Astrocyte of the cerebellum (primary cell): Measurements from ENCODE around the gene MAP9.

Experiments used
- DNase-seq: peaks from one replicate; pipeline ENCODE4 v3.0.0-alpha.2; 2011; ENCODE audit warnings: low read depth
- H3K4me3 ChIP-seq: 2 replicates; pipeline ENCODE4 v1.5.1; 2011; ENCODE audit warnings: mild to moderate bottlenecking, low read depth, low read length, moderate library complexity
- in situ Hi-C: cut with HindIII; loops from 2 replicates; pipeline ENCODE4 v1.10.0; 2017; ENCODE audit warnings: low sequenced_read_pairs
- TF ChIP-seq, protein P1 (sequence below): IDR thresholded peaks from 2 replicates; pipeline ENCODE4 v1.5.1; 2012; ENCODE audit warnings: low read length, low read depth, moderate library complexity, mild to moderate bottlenecking; ENCODE audit errors: missing control alignments

MAP9 gene

DNA sequence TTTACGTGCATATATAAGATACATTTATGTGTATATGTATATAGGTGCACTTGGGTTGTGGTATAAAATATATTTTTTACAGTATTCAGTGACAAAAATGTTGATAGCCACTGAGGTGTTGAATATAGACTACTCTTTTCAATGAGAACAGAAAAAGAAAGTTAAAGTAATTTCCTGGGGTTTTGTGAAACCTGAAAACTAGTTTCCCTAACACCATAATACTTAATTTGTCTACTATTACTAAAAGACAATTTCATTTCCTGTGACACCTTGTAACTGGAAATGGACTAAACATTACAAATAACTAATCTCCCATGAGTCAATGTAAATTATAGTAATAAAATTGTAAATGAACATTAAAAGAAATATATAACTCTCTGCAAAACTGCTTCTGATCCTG lies 32.0 kb upstream of the MAP9 start:
- H3K4me3 ChIP-seq: no peak overlapping the region
- in situ Hi-C loops: no loop called here
- DNase-seq: no peak
- TF ChIP-seq, protein P1, sequence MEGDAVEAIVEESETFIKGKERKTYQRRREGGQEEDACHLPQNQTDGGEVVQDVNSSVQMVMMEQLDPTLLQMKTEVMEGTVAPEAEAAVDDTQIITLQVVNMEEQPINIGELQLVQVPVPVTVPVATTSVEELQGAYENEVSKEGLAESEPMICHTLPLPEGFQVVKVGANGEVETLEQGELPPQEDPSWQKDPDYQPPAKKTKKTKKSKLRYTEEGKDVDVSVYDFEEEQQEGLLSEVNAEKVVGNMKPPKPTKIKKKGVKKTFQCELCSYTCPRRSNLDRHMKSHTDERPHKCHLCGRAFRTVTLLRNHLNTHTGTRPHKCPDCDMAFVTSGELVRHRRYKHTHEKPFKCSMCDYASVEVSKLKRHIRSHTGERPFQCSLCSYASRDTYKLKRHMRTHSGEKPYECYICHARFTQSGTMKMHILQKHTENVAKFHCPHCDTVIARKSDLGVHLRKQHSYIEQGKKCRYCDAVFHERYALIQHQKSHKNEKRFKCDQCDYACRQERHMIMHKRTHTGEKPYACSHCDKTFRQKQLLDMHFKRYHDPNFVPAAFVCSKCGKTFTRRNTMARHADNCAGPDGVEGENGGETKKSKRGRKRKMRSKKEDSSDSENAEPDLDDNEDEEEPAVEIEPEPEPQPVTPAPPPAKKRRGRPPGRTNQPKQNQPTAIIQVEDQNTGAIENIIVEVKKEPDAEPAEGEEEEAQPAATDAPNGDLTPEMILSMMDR: no peak

DNA sequence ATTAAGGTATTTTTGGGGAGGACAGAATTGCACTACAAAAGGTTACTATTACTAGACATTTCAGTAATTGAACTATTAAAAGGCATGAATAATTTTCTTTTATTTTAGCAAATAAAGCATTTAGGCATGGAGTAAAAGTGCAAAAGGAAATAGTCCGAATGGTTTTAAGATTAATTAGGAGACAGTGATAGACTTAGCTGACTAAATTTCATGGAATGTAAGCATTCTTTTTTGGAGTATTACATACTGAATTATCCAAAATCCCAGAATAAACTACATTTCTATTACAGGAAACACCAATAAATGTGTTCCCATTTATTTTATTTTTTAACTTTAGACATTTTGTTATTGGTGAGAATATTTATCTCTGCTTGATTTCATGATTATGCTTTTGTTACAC lies 30.7 kb upstream of the MAP9 start:
- H3K4me3 ChIP-seq: no peak overlapping the region
- no peak for DNase-seq
- in situ Hi-C loops: no loop called here
- TF ChIP-seq, protein P1: no peak

DNA sequence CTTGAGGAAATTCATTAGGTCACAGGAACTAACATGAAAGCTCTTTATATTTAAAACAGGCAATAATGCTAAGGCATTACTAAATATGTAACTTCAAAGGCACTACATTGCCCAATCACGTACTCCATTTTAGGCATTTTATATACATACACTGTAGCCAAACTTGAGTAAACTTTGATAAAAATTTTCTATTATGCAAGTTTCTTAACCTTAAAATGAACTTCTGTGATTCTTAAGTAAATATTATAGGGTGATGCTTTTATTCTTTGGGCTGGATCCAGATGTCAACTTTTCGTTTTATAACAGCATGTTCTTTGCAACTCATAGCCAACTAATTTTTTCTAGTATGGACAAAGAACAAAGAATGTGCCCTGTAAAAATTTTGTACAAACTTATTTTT lies 28.3 kb upstream of the MAP9 start:
- in situ Hi-C loops: no loop called here
- TF ChIP-seq, protein P1: no peak
- H3K4me3 ChIP-seq: no peak overlapping the region
- no peak for DNase-seq

DNA sequence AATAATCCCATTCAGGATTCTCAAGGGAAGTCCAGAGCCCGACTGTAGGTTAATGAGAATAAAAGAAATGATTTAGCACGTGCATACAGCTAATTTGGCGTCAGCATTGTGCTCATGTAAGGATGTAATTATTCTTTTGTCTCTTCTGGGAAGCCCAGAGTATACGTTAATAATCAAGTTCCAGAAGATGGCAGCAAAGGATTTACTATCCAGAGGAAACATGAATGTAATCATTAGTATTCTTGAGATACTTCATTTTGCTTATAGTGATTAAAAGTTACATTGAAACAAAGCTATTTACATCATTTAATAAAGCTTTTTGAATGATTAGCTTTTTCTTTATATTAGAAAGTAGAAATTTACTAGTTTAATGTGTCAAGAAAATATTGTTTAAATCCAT lies 27.1 kb upstream of the MAP9 start:
- no peak overlapping the region for H3K4me3 ChIP-seq
- in situ Hi-C loops: no loop called here
- TF ChIP-seq, protein P1: no peak
- DNase-seq: peak; percentile 27

DNA sequence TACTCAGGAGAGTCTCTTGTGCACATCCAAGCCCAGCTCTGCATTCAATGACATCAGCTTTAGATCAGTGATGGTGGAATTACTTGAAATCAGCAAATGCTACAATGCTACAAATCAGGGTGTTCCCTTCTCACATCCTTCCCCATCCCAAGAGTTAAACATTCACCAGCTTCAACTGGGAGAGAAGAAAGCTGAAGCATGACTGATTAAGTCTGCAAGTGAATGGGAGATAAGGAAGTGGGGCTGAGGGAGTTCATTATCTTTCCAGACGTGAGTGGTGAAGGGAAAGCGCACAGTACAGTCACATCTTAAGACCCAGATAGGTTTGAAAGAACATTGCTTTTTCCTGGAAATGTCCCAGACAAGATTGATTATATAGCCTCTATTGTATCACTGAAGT lies 26.2 kb upstream of the MAP9 start:
- no peak overlapping the region for H3K4me3 ChIP-seq
- in situ Hi-C loops: no loop called here
- no peak for DNase-seq
- TF ChIP-seq, protein P1: no peak

DNA sequence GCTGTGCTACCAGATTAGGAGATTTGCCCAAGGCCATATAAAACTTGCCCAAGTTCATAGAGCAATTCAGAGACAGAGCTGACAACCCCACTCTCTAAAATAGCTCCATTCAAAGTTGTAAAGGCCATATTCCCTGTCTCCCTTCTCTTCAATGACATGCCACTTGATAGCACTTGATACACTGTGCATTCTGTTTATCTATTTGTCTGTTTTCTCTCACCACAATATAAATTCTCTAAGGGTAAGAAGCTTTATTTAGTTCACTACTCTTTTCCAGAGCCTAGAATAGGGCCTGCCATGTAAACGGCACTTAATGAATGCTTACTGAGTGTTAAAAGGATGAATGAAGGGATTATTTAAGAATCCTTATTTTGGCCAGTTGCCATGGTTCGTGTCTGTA lies 24.1 kb upstream of the MAP9 start:
- in situ Hi-C loops: no loop called here
- no peak for DNase-seq
- TF ChIP-seq, protein P1: no peak

More for the DNA sequence above, 24.1 kb upstream of the MAP9 start:
- no peak overlapping the region for H3K4me3 ChIP-seq
